HG03432 (cell line): ENCODE results near the gene FCHSD2.
"Not testable (repeated sequence)": the region's sequence is repeated elsewhere in the genome, so short reads cannot be mapped to it uniquely, and the experiment has no call there.

Experiments used
- ATAC-seq: cut with Tn5 transposase; IDR thresholded peaks from one replicate; pipeline ENCODE4 v1.9.1; 2021; ENCODE audit warnings: mild to moderate bottlenecking, moderate library complexity; ENCODE audit not compliant: unreplicated experiment

The FCHSD2 gene

DNA sequence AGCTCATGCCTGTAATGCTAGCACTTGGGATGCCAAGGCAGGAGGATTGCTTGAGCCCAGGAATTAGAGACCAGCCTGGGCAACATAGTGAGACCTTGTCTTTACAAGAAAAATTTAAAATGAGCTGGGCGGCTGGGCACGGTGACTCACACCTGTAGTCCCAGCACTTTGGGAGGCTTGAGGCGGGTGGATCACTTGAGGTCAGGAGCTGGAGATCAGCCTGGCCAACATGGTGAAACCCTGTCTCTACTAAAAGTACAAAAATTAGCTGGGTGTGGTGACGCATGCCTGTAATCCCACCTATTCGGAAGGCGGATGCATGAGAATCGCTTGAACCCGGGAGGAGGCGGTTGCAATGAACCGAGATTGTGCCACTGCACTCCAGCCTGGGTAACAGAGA, 330.4 kb downstream of the FCHSD2 start:
- not testable (repeated sequence) for ATAC-seq

DNA sequence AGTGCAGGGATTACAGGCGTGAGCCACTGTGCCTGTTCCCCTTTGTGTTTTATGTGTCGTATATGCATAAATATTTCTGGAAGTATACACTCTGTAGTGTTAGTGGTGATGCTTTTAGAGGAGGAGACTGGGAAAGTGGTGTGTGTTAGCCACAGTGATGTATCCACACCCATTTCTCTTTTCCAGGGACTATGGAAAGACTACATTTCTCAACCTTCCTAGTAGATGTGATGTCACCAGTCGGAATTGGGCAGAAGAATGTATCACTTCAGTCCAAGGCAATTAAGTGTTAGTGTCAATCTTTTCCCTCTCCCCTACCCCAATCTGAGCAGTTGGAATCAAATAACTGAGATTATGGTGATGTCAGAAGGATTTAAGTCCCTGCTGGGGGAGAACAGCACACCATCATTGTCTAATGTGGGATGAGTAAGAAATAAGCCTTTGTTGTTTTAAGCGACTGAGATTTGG, 333.8 kb downstream of the FCHSD2 start:
- no peak for ATAC-seq

DNA sequence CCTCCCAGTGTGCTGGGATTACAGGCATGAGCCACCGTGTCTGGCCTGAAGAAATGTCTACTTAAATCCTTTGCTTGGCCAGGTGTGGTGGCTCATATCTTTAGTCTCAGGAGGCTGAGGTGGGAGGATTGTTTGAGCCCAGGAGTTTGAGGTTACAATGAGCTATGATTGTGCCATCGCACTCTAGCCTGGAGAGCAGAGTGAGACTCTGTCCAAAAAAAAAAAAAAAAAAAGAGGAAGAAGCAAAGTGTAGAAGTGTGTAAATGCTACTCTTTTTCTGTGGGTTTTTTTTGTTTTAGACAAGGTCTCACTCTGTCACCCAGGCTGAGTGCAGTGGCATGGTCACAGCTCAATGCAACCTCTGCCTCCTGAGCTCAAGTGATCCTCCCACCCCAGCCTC, 334.3 kb downstream of the FCHSD2 start:
- ATAC-seq = no peak

GRCh38 chr11:72807021-72807693, 335.0 kb downstream of the FCHSD2 start:
- no peak for ATAC-seq

- not testable (repeated sequence) for ATAC-seq
These were observed 335.7 kb downstream of the FCHSD2 start for GRCh38 chr11:72806378-72806777.

- no peak for ATAC-seq
These were observed 336.9 kb downstream of the FCHSD2 start for GRCh38 chr11:72805216-72805615.

DNA sequence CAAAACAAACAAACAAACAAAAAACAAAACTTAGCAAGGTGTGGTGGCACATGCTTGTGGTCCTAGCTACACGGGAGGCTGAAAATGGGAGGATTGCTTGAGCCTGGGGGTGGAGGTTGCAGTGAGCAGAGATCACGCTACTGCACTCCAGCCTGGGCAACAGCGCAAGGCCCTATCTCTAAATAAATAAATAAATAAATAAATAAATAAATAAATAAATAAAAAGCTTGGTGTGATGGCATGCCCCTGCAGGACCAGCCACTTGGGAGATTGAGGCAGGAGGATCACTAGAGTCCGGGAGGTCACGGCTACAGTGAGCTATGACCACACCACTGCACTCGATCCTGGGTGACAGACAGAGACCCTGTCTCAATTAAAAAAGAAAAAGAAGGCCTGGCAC, 339.3 kb downstream of the FCHSD2 start:
- ATAC-seq = no peak

DNA sequence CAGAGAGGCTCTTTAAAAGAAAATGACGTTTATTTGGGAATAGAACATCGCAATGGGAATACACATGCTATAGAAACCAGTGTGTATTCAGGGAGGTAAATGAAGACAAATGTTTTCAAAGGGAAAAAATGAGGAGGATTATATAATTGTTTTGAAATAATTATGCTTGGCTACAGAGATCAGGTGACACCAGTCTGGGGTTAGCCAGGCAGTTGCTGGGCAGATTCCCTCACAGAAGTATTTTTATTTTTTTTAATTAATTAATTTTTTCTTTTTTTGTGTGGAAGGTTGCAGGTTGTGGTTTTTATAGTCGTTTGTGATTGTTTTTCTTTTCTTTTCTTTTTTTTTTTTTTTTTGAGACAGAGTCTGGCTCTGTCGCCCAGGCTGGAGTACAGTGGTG, 342.7 kb downstream of the FCHSD2 start:
- ATAC-seq = no peak

GRCh38 chr11:72798361-72798760, 343.8 kb downstream of the FCHSD2 start:
- ATAC-seq = no peak

DNA sequence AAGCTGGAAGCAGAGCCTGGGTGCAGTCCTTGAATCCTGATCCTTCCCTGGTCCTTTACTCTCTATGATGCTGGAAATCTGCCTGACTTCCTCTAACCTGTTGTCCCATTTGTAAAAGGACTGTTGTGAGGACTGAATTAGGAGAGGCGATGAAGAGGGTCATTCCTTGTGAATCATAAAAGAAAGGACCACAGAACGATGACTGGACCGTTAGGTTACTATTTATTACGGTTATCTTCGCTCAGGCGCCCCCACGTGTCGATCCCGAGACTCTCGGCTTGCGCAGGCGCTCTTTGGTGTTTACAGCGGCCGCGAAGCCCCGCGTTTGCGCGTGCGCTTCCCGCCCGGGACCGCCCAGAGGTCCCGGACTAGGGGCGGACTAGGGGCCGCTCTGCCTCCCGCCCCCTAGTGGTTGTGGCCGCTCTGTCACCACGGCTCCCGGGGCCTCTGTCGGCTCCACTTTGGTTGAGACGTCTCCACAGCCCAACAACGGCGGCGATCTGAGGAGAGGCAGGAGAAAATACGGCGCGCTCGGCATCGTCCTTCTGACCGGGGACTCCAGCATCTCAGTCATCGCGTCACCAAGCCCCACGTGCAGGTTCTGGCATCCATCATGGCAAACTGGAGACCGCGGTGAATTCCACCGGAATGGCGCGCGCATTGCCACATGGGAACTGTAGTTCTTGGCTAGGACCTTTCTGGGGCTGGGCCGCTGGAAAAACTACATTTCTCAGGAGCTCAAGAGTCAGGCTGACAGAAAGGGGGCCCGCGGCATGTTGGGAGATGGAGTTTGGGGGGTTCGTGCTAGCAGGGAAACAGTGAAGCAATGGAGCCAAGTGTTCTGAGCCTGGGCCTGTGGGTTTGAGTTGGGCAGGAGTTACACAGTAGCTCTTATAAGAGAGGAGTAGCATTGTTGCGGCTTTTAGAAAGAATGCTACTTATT, 348.4 kb downstream of the FCHSD2 start, which contains the start of gene STARD10:
Gene STARD10, minus strand, starts transcription at position 623 of the 943 bp plus-strand sequence. CDS start 12,866 bp downstream, outside the sequence.
- peak; percentile 92 for ATAC-seq

- ATAC-seq = no peak
These were observed 349.1 kb downstream of the FCHSD2 start for GRCh38 chr11:72793076-72793424.

- no peak for ATAC-seq
These were observed 349.6 kb downstream of the FCHSD2 start for GRCh38 chr11:72792437-72793021.

DNA sequence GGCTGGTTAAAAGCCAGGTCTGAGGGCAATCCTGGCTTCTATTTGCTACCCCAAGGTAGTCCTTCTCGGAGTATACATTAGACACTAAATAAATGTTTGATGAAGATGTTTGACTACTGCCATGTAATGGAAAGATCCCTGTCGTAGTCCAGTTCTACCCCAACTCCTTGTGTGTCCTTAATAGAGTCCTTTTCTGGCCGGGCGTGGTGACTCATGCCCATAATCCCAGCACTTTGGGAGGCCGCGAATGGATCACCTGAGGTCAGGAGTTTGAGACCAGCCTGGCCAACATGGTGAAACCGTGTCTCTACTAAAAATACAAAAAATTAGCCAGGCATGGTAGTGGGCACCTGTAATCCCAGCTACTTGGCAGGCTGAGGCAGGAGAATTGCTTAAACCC, 350.9 kb downstream of the FCHSD2 start:
- ATAC-seq = not testable (repeated sequence)

DNA sequence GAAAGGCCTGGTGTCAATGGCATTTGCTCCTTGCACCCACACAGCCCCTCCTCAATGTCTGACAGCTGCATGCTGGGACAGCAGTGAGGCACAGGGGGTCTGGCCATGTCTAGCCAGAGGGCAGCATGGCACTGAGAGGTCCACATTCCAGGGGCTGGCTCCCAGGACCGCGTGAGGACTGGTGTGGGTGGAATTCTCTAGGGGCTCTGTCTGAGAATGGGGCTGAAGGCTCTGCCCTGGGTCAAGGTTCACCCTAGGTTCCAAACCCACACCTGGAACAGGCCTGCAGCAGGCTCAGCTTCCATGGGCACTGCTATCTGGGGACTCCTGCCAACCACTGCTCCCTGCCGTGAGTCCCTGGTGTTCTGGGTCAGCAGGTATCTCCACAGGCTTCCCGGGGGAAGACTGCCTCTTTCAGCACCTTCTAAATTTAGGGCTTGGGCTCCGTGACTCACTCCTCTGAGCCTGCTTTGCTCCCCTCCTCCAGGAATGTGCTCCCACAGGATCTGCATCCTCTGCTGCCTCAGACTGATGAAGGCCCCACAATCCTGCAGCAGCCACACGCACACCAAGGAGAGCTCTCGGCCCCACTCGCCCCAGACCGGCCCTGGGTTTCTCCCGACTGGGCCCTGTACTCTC, 352.5 kb downstream of the FCHSD2 start:
- no peak for ATAC-seq

DNA sequence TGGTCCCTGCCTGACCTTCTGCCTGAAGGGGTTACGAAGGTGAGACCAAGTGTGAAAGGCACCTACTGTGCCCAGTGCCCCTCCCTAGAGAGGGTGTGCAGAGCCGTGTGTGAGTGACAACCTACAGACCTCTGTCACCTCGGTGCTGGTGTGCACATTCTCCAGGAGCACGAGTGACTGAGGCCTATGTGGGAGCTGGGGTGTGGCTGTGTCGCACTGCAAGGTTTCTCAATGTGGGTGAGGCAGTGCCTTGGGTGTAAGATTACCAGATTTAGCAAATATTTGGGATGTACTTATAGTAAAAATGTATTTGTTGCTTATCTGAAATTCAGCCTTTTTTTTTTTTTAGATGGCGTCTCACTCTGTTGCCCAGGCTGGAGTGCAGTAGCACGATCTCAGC, 353.9 kb downstream of the FCHSD2 start:
- no peak for ATAC-seq

DNA sequence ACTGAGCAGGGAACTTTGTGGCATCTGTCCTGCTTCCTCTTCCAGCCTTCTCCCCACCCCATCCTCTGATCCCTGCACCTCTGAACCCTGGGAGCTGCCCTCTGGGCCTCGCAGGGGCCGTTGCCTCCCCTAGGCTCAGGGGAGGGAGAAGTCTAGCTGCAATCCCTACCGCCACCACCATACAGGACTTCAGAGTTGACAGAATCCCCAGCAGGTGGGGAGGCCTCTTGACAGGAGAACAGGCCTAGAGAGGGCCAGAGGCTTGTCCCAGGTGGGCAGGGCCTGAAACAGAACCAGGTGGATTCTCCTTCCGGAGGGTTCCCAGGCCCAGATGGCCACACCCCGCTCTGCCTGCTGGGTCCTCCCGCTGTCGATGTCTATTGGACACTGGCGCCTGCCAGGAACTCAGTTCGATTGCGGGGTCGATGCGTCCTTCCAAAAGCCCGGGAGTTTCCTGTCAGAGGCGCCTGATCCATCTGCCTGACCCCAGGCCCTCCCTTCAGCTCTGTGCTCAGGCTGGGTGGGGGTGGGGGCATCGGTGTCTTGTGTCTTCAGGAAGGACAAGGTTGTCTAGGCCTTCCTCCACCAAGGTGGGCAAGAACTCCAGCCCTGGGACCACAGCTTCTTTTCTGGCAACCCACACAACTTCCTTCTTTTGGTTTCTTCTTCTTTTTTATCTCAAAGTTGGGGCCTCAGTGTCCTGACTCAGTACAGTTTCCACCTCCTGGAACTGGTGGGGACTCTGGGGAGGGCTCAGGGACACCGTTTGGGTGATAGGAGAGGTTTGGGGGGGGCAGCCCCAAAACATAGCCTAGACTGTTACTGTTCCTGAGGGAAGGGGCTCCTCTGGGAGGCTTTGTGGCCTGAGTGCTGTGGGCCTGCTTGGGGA, 354.7 kb downstream of the FCHSD2 start:
- ATAC-seq = no peak
